ENCODE data around the gene ACTG1. TPM values are rescaled to one million over a fixed set of nuclear protein-coding genes. Genes with fewer than 3 reads are reported as not detected.

Gene ACTG1
- polyA plus RNA-seq, 1 of the 3 experiments (the other 2 are of a cell fraction) = 7,871 TPM

DNA sequence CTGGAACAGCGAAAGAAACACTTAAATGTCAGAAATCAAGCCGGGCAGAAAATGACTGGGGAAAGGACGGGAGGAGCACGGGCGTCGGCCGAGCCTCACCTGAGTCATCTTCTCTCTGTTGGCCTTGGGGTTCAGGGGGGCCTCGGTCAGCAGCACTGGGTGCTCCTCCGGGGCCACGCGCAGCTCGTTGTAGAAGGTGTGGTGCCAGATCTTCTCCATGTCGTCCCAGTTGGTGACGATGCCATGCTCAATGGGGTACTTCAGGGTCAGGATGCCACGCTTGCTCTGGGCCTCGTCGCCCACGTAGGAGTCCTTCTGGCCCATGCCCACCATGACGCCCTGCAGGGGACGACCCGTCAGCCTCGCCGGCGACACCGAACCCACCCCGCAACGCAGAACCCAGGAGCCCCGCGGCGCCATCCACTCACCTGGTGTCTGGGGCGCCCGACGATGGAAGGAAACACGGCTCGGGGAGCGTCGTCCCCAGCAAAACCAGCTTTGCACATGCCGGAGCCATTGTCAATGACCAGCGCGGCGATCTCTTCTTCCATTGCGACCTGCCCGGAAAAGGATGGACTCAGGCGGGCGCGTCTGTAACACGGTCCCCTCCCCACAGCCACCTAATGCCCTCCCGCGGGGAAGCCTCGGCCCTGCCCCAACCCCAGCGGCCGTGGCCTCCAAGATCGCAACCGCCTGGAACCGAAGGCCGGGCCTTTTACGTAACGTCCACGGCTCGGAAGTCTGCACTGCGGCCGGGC is 616 bp downstream of the ACTG1 start (continued):
- no peak for TF ChIP-seq FOSL2 (IDR thresholded peaks at IDR 0.05; ENCODE audit: borderline replicate concordance, low read depth)
- no peak for TF ChIP-seq TAF1 (IDR thresholded peaks at IDR 0.05; ENCODE audit: borderline replicate concordance, low read depth, low read length)
- TF ChIP-seq, protein P1, sequence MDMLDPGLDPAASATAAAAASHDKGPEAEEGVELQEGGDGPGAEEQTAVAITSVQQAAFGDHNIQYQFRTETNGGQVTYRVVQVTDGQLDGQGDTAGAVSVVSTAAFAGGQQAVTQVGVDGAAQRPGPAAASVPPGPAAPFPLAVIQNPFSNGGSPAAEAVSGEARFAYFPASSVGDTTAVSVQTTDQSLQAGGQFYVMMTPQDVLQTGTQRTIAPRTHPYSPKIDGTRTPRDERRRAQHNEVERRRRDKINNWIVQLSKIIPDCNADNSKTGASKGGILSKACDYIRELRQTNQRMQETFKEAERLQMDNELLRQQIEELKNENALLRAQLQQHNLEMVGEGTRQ (IDR thresholded peaks at IDR 0.05; ENCODE audit: borderline replicate concordance, low read depth, low read length) = no peak
- TF ChIP-seq RCOR1 (IDR thresholded peaks at IDR 0.05; ENCODE audit: low read length) = no peak
- TF ChIP-seq GATA2 (CRISPR knock-in tag; IDR thresholded peaks at IDR 0.05) = no peak
- no peak; the same call in 1 of the 2 replicates for TF ChIP-seq TEAD4 (IDR thresholded peaks at IDR 0.05; ENCODE audit: borderline replicate concordance, insufficient read depth)
- no peak for TF ChIP-seq EZH2phosphoT487 (IDR thresholded peaks at IDR 0.05; ENCODE audit: borderline replicate concordance, low read depth)
- no peak for TF ChIP-seq RAD21 (IDR thresholded peaks at IDR 0.05; ENCODE audit: low read length)
- no peak for TF ChIP-seq USF1 (IDR thresholded peaks at IDR 0.05; ENCODE audit: borderline replicate concordance, low read depth)
- TF ChIP-seq MXI1 (IDR thresholded peaks at IDR 0.05; ENCODE audit: low read depth, low read length) = no peak

DNA sequence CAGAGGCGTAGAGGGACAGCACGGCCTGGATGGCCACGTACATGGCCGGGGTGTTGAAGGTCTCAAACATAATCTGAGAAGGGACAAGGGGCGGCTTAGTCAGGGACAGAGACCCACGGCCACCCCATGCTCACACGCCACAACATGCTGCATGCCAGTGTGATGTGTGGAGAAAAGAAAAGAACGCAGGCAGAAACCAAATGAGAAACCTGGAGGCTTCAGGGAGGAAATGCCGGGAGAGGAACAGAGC is 1.1 kb downstream of the ACTG1 start:
- TF ChIP-seq SIN3A (IDR thresholded peaks at IDR 0.05; ENCODE audit: borderline replicate concordance, low read depth, low read length) (0 out of 2 replicates have a peak, but pooled peaks have one; percentile 0), ZBTB33 (IDR thresholded peaks at IDR 0.05; ENCODE audit: borderline replicate concordance, low read depth) (no peak), MAX (IDR thresholded peaks at IDR 0.05; ENCODE audit: low read depth) (0 out of 2 replicates have a peak, but pooled peaks have one; percentile 2)
- TF ChIP-seq, protein P1 (IDR thresholded peaks at IDR 0.05; ENCODE audit: borderline replicate concordance, low read depth, low read length) = no peak
- no peak for DNase-seq
- Histone ChIP-seq H3K27me3 (ENCODE audit: insufficient read depth) (no peaks in the 10 kb centered on the region), H3K9me2 (no peaks in the 10 kb centered on the region), H4K20me1 (ENCODE audit: insufficient read depth) (peaks cover 60% of the 10 kb centered on the region), H3K9me3 (no peaks in the 10 kb centered on the region), H3K4me1 (ENCODE audit: control insufficient read depth in 1 of 2, insufficient read depth in 2 of 2, low read depth in 1 of 2, low read length in 1 of 2) (peaks cover 7 to 49% of the 10 kb centered on the region in 2 experiments; a peak in 3 of 4 replicates), H3K4me3 (ENCODE audit: low read depth in 2 of 2, low read length in 1 of 2) (peak overlapping the region; percentile 70 to 91), H3K27ac (ENCODE audit: low read depth in 2 of 2, low read length in 1 of 2) (peak overlapping the region; percentile 67 to 88), H3K9ac (peak overlapping the region; percentile 81), H2AFZ (ENCODE audit: low read depth) (no peak overlapping the region), H3K4me2 (peak overlapping the region; percentile 93), H3K36me3 (replicated peaks in 1 of 2; ENCODE audit: control insufficient read depth in 1 of 2, insufficient read depth in 2 of 2, low read length in 1 of 2) (peaks cover 32 to 42% of the 10 kb centered on the region in 2 experiments), H3F3A (replicated peaks; ENCODE audit: insufficient read depth) (peaks cover 82% of the 10 kb centered on the region), H3K79me2 (ENCODE audit: insufficient read depth) (peaks cover 77% of the 10 kb centered on the region)
- POLR2A ChIA-PET = interaction anchor here (0.6 to 2.4 kb wide), 7 partner anchors 16 to 116 kb away, joined by 3 to 12 read pairs (median 4); partner anchors contain the start of genes BAHCC1, FAAP100 and FSCN2
- WGBS (ENCODE audit: low lambda C conversion rate) = under 1% methylated on average over 9 of the region's 9 CpGs
- CTCF ChIA-PET = interaction anchor here (1.2 to 4.2 kb wide), 4 partner anchors 22 to 27 kb away, joined by 4 to 20 read pairs (median 6); no protein-coding TSS in a partner anchor

Measured in SK-N-SH (cell line).